ENCODE results near the gene EXOC3.
"Not testable (repeated sequence)": the region's sequence is repeated elsewhere in the genome, so short reads cannot be mapped to it uniquely, and the experiment has no call there.

EXOC3 gene

GRCh38 chr5:502325-503079 lies 59.5 kb downstream of the EXOC3 start:
- Histone ChIP-seq H3K9me3 (no peaks in the 10 kb centered on the region), H3K4me1 (peaks cover 0 to 11% (median 2%) of the 10 kb centered on the region in 4 donors), H3K27me3 (peaks cover 0 to 87% of the 10 kb centered on the region in 2 donors), H3K27ac (no peak overlapping the region), H3K4me3 (no peak overlapping the region), H3K36me3 (no peaks in the 10 kb centered on the region)
- DNase-seq, result no peak
- TF ChIP-seq CTCF (IDR thresholded peaks at IDR 0.05), result no peak
- intact Hi-C loops (cut with DNase I; ENCODE audit: low total_unique reads), result no loop called here

DNA sequence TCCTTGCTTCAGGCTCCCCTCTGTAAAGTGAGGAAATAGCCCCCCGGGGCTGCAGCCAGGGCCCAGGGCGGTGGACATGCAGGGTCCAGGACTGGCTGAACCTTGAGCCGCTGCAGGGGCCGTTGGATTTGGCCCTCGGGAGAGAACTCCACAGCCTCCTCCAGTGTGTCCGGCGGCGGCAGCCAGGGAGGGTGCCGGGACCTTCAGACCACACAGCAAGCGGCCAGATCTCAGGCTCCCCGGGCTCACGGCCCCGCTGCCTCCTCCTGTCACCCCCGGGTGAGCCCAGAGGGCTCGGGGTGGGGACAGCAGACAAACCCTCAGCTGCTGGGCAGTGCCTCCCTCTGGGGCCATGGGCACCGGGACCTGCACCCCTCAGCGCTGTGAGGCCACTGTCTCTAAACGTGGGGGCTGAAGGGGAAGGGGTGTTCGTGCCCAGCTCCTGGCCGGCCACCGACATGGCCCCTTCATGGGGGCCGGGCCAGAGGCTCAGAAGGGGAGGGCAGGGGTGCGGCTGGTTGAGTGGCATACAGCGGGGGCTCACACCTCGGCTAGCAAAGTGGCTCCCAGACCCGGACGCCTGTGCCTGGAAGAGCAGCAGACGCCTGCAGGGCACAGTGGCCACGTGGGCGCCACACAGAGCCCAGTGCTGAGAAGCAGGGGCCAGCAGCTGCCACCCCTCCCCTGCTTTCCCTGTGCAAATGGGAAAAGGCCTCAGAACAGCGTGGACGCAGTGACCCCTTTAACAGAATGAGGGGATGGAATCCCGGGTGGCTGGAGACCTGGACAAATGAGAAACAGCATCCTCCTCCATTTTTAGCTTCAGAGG lies 61.6 kb downstream of the EXOC3 start:
- H3K27ac ChIP-seq, result no peak overlapping the region
- peaks cover 0 to 11% (median 2%) of the 10 kb centered on the region in 4 donors for H3K4me1 ChIP-seq
- no peaks in the 10 kb centered on the region for H3K9me3 ChIP-seq
- intact Hi-C loops (cut with DNase I; ENCODE audit: low total_unique reads), result no loop called here
- H3K36me3 ChIP-seq, result no peaks in the 10 kb centered on the region
- H3K27me3 ChIP-seq, result peaks cover 0 to 70% of the 10 kb centered on the region in 2 donors
- TF ChIP-seq CTCF (IDR thresholded peaks at IDR 0.05), result no peak
- DNase-seq, result no peak
- H3K4me3 ChIP-seq, result no peak overlapping the region

DNA sequence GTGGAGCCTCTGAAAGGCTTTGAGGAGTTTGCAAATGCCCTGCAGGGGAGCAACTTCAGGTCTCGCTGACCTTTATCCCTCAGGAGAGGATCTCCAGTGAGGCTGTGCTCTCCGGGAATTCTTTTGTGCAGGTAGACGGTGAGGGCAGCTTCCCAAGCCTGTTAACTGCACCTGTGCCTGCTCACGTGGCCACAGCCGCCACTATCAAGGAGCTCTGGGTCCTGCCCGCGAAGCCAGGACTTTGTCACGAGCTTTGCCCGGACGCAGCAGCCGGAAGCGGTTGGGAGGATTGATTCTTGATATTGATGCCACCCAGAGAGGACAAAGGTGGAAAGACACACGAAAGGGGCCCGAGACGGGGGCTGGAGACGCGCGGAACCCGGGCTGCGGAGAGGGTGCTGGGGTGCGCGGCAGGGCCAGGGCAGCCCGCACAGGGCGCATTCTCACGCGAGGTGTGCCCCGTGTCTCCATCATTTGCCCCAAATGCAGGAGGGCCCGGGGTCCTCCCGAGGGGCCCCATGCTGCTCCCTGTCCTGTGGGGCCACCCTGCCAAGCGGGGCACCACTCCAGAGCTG lies 63.1 kb downstream of the EXOC3 start:
- no peak for TF ChIP-seq CTCF (IDR thresholded peaks at IDR 0.05)
- no peaks in the 10 kb centered on the region for H3K36me3 ChIP-seq
- H3K4me1 ChIP-seq, result peaks cover 0 to 18% (median 2%) of the 10 kb centered on the region in 4 donors
- intact Hi-C loops (cut with DNase I; ENCODE audit: low total_unique reads), result no loop called here
- H3K4me3 ChIP-seq, result no peak overlapping the region
- no peaks in the 10 kb centered on the region for H3K9me3 ChIP-seq
- no peak overlapping the region for H3K27ac ChIP-seq
- no peak for DNase-seq
- H3K27me3 ChIP-seq, result peaks cover 0 to 61% of the 10 kb centered on the region in 2 donors

DNA sequence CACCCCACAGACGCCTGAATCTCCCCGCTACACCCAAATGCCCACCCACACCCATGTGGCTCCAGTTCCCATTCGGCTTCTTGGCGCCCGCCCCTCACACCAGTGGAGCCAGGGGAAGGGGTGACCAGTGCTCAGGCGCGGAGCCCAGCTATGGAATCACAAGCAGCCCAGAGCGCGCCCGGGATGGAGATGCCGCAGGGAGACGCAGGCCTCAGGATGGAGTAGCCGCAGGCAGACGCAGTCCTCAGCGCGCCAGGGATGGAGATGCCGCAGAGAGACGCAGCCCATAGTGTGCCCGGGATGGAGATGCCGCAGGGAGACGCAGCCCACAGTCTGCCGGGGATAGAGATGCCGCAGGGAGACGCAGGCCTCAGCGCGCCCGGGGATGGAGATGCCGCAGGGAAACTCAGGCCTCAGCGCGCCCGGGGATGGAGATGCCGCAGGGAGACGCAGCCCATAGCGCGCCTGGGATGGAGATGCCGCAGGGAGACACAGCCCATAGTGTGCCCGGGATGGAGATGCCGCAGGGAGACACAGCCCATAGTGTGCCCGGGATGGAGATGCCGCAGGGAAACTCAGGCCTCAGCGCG lies 65.1 kb downstream of the EXOC3 start:
- H3K36me3 ChIP-seq; H3K27ac ChIP-seq; H3K4me3 ChIP-seq; intact Hi-C loops (cut with DNase I; ENCODE audit: low total_unique reads); H3K4me1 ChIP-seq; H3K9me3 ChIP-seq; DNase-seq: not testable (repeated sequence)
- peaks cover 0 to 45% of the 10 kb centered on the region in 2 donors for H3K27me3 ChIP-seq

DNA sequence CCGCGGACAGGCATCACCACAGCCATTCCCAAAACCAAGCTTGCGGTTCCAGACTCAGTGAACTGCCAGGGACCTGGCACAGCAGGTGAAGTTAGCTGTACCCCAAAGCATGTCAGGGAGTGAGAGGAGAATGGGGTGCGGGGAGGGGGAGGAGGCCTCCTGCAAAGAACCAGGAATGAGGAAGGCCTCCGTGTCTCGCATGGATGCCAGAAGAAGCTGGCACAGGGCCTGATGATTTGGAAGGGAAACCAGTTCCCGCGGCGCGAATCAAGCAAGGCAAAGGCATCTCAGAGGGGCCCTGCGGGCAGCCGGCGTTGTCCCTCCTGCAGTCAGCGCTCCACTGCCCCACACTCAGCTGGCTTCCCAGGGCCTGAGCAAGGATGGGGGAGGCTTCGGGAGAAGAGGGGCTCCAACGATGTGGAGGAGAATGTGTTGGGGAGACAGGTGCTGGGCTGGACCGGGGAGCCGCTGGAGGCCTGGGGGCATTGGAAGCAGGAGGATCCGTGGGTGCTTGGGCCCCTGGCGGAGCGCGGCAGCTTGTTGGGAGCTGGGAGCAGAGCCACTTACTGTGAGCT lies 66.7 kb downstream of the EXOC3 start:
- no peak overlapping the region for H3K4me3 ChIP-seq
- intact Hi-C loops (cut with DNase I; ENCODE audit: low total_unique reads), result no loop called here
- TF ChIP-seq CTCF (IDR thresholded peaks at IDR 0.05), result no peak
- H3K27me3 ChIP-seq, result peaks cover 0 to 45% of the 10 kb centered on the region in 2 donors
- H3K9me3 ChIP-seq, result no peaks in the 10 kb centered on the region
- peaks cover 0 to 6% (median 0%) of the 10 kb centered on the region in 4 donors for H3K4me1 ChIP-seq
- no peak overlapping the region for H3K27ac ChIP-seq
- no peaks in the 10 kb centered on the region for H3K36me3 ChIP-seq
- DNase-seq, result no peak
